Measurements from ENCODE around the gene TRAPPC8.

GRCh38 chr18:31860488-31860887 lies 82.4 kb downstream of the TRAPPC8 start:
- TF ChIP-seq CTCF (IDR thresholded peaks at IDR 0.05; ENCODE audit: borderline replicate concordance, extremely low read depth, low read length, poor library complexity, severe bottlenecking) (no peak), EZH2 (IDR thresholded peaks at IDR 0.05; ENCODE audit: borderline replicate concordance, low read depth, low read length, severe bottlenecking) (no peak)

All from DND-41 (cell line).